Measurements from ENCODE around the gene GFOD2. TPM values are rescaled to one million over a fixed set of nuclear protein-coding genes. Genes with fewer than 3 reads are reported as not detected.
"Not testable (repeated sequence)": the region's sequence is repeated elsewhere in the genome, so short reads cannot be mapped to it uniquely, and the experiment has no call there.

Gene GFOD2
- total RNA-seq, 1 experiment from 2014 or later = 13.4 TPM

GRCh38 chr16:67699265-67699664, 19.9 kb downstream of the GFOD2 start:
- no TSS peak for BruUV-seq (replicated peaks)
- ChIA-PET POLR2A (no interaction called here), CTCF (no interaction called here)
- Mint-ChIP-seq H3K36me3 (ENCODE audit: insufficient read depth, unreplicated experiment) (peaks cover 19% of the 10 kb centered on the region), H3K4me3 (ENCODE audit: unreplicated experiment) (no peak overlapping the region), H3K9me3 (ENCODE audit: unreplicated experiment) (peaks cover 9% of the 10 kb centered on the region), H3K27me3 (ENCODE audit: insufficient read depth, unreplicated experiment) (no peaks in the 10 kb centered on the region), H3K27ac (ENCODE audit: unreplicated experiment) (no peak overlapping the region), H3K4me1 (ENCODE audit: low read depth, unreplicated experiment) (peaks cover 16% of the 10 kb centered on the region)
- intact Hi-C loops (cut with micrococcal nuclease; ENCODE audit: unreplicated experiment) = no loop called here
- Histone ChIP-seq H3K27me3 (replicated peaks; ENCODE audit: control insufficient read depth, insufficient read depth, low read length) (no peaks in the 10 kb centered on the region), H3K36me3 (ENCODE audit: control insufficient read depth, insufficient read depth, low read length) (no peaks in the 10 kb centered on the region; the same call in 1 of the 2 replicates), H3K9me3 (peaks cover 14% of the 10 kb centered on the region), H3K4me1 (peaks cover 21% of the 10 kb centered on the region), H3K4me3 (ENCODE audit: low read depth, low read length) (no peak overlapping the region)
- no peak for DNase-seq
- TF ChIP-seq, protein P1, sequence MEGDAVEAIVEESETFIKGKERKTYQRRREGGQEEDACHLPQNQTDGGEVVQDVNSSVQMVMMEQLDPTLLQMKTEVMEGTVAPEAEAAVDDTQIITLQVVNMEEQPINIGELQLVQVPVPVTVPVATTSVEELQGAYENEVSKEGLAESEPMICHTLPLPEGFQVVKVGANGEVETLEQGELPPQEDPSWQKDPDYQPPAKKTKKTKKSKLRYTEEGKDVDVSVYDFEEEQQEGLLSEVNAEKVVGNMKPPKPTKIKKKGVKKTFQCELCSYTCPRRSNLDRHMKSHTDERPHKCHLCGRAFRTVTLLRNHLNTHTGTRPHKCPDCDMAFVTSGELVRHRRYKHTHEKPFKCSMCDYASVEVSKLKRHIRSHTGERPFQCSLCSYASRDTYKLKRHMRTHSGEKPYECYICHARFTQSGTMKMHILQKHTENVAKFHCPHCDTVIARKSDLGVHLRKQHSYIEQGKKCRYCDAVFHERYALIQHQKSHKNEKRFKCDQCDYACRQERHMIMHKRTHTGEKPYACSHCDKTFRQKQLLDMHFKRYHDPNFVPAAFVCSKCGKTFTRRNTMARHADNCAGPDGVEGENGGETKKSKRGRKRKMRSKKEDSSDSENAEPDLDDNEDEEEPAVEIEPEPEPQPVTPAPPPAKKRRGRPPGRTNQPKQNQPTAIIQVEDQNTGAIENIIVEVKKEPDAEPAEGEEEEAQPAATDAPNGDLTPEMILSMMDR (IDR thresholded peaks at IDR 0.05; ENCODE audit: insufficient read depth in 1 of 2, low read depth in 1 of 2, low read length in 1 of 2, severe bottlenecking in 1 of 2, unreplicated experiment in 1 of 2) = no peak

- no peaks in the 10 kb centered on the region; the same call in 1 of the 2 replicates for H3K36me3 ChIP-seq (ENCODE audit: control insufficient read depth, insufficient read depth, low read length)
- H3K36me3 Mint-ChIP-seq (ENCODE audit: insufficient read depth, unreplicated experiment) = peaks cover 19% of the 10 kb centered on the region
- intact Hi-C loops (cut with micrococcal nuclease; ENCODE audit: unreplicated experiment) = loop anchor here (1.0 kb wide), 1 partner anchor 19 kb away; no protein-coding TSS in a partner anchor
- H3K4me3 ChIP-seq (ENCODE audit: low read depth, low read length) = no peak overlapping the region
- H3K9me3 ChIP-seq = peaks cover 14% of the 10 kb centered on the region
- H3K4me1 Mint-ChIP-seq (ENCODE audit: low read depth, unreplicated experiment) = peaks cover 16% of the 10 kb centered on the region
- peaks cover 21% of the 10 kb centered on the region for H3K4me1 ChIP-seq
- no peak overlapping the region for H3K4me3 Mint-ChIP-seq (ENCODE audit: unreplicated experiment)
- peaks cover 9% of the 10 kb centered on the region for H3K9me3 Mint-ChIP-seq (ENCODE audit: unreplicated experiment)
- ChIA-PET POLR2A (interaction anchor here (0.6 to 1.0 kb wide), 2 partner anchors 18 to 109 kb away, joined by 3 read pairs; partner anchors contain the start of genes RANBP10 and TSNAXIP1), CTCF (interaction anchor here (0.5 kb wide), 1 partner anchor 166 kb away, joined by 3 read pairs; no protein-coding TSS in a partner anchor)
- peak; percentile 54 to 56 for DNase-seq
- no peak overlapping the region for H3K27ac Mint-ChIP-seq (ENCODE audit: unreplicated experiment)
- BruUV-seq (replicated peaks) = no TSS peak
- TF ChIP-seq, protein P1 (IDR thresholded peaks at IDR 0.05; ENCODE audit: insufficient read depth in 1 of 2, low read depth in 1 of 2, low read length in 1 of 2, severe bottlenecking in 1 of 2, unreplicated experiment in 1 of 2) = no peak
- H3K27me3 Mint-ChIP-seq (ENCODE audit: insufficient read depth, unreplicated experiment) = no peaks in the 10 kb centered on the region
- no peaks in the 10 kb centered on the region for H3K27me3 ChIP-seq (replicated peaks; ENCODE audit: control insufficient read depth, insufficient read depth, low read length)
These were observed 21.5 kb downstream of the GFOD2 start for GRCh38 chr16:67697422-67698185.

DNA sequence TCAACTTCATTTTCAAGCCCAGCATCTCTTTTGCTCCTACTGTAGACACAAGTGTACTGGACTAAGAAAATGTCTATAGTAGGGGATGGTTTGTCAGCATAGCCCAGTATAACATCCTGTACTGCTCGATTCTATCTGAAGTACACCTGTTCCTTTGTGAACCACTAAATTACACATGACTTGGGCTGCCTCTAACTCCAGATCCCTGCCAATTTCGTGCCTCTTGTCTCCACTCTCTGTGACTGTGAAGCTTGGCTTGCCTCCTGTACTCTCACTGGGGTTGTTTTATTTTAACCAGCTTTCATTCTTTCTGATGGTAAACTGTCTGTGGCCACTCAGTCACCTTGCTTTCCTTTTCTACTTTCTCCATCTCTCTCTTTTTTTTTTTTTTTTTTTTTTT, 24.5 kb downstream of the GFOD2 start:
- Mint-ChIP-seq H3K27ac (ENCODE audit: unreplicated experiment) (no peak overlapping the region), H3K4me1 (ENCODE audit: low read depth, unreplicated experiment) (peaks cover 16% of the 10 kb centered on the region), H3K36me3 (ENCODE audit: insufficient read depth, unreplicated experiment) (peaks cover 28% of the 10 kb centered on the region), H3K9me3 (ENCODE audit: unreplicated experiment) (peaks cover 9% of the 10 kb centered on the region), H3K4me3 (ENCODE audit: unreplicated experiment) (no peak overlapping the region), H3K27me3 (ENCODE audit: insufficient read depth, unreplicated experiment) (no peaks in the 10 kb centered on the region)
- intact Hi-C loops (cut with micrococcal nuclease; ENCODE audit: unreplicated experiment) = no loop called here
- H3K4me3 ChIP-seq (ENCODE audit: low read depth, low read length) = no peak overlapping the region
- peaks cover 21% of the 10 kb centered on the region for H3K4me1 ChIP-seq
- peaks cover 10% of the 10 kb centered on the region for H3K9me3 ChIP-seq
- H3K36me3 ChIP-seq (ENCODE audit: control insufficient read depth, insufficient read depth, low read length) = no peaks in the 10 kb centered on the region; the same call in 1 of the 2 replicates
- no peak for DNase-seq
- POLR2A ChIA-PET = interaction anchor here (0.6 kb wide), 2 partner anchors 241 to 249 kb away, joined by 3 to 6 read pairs; no protein-coding TSS in a partner anchor
- CTCF ChIA-PET = no interaction called here
- H3K27me3 ChIP-seq (replicated peaks; ENCODE audit: control insufficient read depth, insufficient read depth, low read length) = no peaks in the 10 kb centered on the region
- no TSS peak for BruUV-seq (replicated peaks)
- TF ChIP-seq, protein P1 (IDR thresholded peaks at IDR 0.05; ENCODE audit: insufficient read depth in 1 of 2, low read depth in 1 of 2, low read length in 1 of 2, severe bottlenecking in 1 of 2, unreplicated experiment in 1 of 2) = no peak

DNA sequence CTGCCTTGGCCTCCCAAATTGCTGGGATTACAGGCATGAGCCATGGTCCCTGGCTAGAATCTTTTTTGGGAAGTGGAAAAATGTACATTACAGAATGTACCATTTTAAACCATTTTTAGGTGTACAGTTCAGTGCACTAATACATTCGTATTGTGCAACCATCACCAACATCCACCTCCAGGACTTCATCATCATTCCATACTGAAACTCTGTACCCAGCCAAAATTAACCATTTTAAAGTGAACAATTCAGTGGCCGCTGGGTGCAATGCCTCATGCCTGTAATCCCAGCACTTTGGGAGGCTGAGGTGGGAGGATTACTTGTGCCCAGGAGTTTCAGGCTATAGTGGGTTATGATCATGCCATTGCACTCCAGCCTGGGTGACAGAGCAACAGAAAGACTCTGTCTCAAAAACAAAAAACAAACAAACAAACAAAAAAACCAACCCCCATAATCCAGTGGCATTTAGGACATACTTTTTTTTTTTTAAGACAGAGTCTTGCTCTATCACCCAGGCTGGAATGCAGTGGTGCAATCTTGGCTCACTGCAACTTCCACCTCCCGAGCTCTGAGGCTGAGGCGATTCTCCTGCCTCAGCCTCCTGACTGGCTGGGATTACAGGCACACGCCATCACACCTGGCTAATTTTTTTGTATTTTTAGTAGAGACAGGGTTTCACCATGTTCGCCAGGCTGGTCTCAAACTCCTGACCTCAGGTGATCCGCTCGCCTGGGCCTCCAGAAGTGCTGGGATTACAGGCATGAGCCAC, 25.4 kb downstream of the GFOD2 start:
- DNase-seq; intact Hi-C loops (cut with micrococcal nuclease; ENCODE audit: unreplicated experiment); H3K4me3 Mint-ChIP-seq (ENCODE audit: unreplicated experiment); H3K27ac Mint-ChIP-seq (ENCODE audit: unreplicated experiment); BruUV-seq (replicated peaks); H3K4me3 ChIP-seq (ENCODE audit: low read depth, low read length); H3K27me3 ChIP-seq (replicated peaks; ENCODE audit: control insufficient read depth, insufficient read depth, low read length); H3K9me3 Mint-ChIP-seq (ENCODE audit: unreplicated experiment); H3K27me3 Mint-ChIP-seq (ENCODE audit: insufficient read depth, unreplicated experiment); H3K36me3 ChIP-seq (ENCODE audit: control insufficient read depth, insufficient read depth, low read length); H3K9me3 ChIP-seq: not testable (repeated sequence)
- H3K4me1 ChIP-seq = peaks cover 19% of the 10 kb centered on the region
- Mint-ChIP-seq H3K4me1 (ENCODE audit: low read depth, unreplicated experiment) (peaks cover 14% of the 10 kb centered on the region), H3K36me3 (ENCODE audit: insufficient read depth, unreplicated experiment) (peaks cover 25% of the 10 kb centered on the region)
- ChIA-PET POLR2A (interaction anchor here (0.8 kb wide), 1 partner anchor 34 kb away, joined by 4 read pairs; the partner anchor contains the start of gene ACD), CTCF (interaction anchor here (0.6 kb wide), 1 partner anchor 267 kb away, joined by 3 read pairs; no protein-coding TSS in a partner anchor)
